HG02759 (cell line): ENCODE measurements around the gene IQGAP2.
"Not testable (repeated sequence)": the region's sequence is repeated elsewhere in the genome, so short reads cannot be mapped to it uniquely, and the experiment has no call there.

Experiments used
- ATAC-seq: cut with Tn5 transposase; IDR thresholded peaks from one replicate; pipeline ENCODE4 v1.9.1; 2021; ENCODE audit warnings: mild to moderate bottlenecking, moderate library complexity; ENCODE audit not compliant: unreplicated experiment

IQGAP2 gene, protein sequence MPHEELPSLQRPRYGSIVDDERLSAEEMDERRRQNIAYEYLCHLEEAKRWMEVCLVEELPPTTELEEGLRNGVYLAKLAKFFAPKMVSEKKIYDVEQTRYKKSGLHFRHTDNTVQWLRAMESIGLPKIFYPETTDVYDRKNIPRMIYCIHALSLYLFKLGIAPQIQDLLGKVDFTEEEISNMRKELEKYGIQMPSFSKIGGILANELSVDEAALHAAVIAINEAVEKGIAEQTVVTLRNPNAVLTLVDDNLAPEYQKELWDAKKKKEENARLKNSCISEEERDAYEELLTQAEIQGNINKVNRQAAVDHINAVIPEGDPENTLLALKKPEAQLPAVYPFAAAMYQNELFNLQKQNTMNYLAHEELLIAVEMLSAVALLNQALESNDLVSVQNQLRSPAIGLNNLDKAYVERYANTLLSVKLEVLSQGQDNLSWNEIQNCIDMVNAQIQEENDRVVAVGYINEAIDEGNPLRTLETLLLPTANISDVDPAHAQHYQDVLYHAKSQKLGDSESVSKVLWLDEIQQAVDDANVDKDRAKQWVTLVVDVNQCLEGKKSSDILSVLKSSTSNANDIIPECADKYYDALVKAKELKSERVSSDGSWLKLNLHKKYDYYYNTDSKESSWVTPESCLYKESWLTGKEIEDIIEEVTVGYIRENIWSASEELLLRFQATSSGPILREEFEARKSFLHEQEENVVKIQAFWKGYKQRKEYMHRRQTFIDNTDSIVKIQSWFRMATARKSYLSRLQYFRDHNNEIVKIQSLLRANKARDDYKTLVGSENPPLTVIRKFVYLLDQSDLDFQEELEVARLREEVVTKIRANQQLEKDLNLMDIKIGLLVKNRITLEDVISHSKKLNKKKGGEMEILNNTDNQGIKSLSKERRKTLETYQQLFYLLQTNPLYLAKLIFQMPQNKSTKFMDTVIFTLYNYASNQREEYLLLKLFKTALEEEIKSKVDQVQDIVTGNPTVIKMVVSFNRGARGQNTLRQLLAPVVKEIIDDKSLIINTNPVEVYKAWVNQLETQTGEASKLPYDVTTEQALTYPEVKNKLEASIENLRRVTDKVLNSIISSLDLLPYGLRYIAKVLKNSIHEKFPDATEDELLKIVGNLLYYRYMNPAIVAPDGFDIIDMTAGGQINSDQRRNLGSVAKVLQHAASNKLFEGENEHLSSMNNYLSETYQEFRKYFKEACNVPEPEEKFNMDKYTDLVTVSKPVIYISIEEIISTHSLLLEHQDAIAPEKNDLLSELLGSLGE (N-terminal part only)

DNA sequence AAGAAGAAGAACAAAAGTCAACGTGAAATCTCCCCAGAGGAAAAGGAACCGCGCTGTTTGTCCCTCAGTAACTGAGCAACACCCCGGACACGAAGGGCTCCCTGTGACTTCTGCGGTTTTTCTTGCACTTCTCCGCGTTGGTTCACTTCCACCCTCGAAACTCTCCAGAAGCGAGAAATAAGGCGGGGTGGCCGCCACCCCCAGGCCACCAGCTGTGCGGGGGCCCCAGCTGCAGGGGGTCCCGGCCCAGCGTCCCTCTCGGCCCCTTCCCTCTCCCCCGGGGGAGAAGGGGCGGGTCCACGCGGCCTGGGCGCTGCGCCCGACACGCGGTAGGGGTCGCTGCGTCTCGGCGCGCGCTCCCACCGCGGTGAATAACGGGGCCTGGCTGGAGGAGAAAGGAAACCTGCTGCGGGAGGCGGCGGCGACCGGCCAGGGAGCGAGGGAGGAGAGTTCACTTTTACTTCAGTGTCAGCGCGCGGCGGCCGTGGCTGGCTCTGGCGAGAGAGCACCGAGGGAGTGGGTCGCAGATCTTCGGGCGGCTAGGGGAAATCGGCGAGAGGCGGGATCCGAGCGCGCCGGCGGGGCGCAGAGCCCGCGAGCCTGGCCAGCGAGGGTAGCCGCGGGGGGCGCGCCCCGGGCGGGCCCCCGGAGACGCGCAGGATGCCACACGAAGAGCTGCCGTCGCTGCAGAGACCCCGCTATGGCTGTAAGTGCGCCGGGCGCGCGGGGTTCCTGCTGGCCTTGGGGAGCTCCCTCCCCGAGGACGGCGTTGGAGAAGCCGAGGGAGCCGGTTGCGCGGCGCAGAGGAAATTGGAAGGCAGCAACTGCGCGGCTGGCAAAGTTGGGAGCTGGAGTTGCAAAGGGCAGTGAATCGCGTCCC lies at the start of gene IQGAP2:
Gene IQGAP2, plus strand, starts transcription at position 400 of the 880 bp plus-strand sequence. Its CDS starts 261 bp downstream, at position 661.
- ATAC-seq: peak; percentile 68

DNA sequence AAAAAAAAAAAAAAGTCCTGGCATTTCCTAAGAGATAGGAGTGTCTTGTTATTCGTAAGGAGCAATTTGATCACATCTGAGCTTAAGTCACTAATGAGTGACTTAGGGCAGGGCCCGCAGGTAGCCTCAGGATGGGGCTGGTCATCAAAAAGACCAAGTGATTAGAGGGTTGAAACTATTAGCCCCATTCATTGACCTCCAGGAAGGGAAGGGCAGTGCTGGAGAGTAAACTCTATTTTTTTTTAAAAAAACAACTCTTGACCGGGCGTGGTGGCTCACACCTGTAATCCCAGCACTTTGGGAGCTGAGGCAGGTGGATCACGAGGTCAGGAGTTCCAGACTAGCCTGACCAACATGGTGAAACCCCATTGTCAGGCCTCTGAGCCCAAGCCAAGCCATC lies 46.2 kb upstream of the IQGAP2 start:
- ATAC-seq: no peak

DNA sequence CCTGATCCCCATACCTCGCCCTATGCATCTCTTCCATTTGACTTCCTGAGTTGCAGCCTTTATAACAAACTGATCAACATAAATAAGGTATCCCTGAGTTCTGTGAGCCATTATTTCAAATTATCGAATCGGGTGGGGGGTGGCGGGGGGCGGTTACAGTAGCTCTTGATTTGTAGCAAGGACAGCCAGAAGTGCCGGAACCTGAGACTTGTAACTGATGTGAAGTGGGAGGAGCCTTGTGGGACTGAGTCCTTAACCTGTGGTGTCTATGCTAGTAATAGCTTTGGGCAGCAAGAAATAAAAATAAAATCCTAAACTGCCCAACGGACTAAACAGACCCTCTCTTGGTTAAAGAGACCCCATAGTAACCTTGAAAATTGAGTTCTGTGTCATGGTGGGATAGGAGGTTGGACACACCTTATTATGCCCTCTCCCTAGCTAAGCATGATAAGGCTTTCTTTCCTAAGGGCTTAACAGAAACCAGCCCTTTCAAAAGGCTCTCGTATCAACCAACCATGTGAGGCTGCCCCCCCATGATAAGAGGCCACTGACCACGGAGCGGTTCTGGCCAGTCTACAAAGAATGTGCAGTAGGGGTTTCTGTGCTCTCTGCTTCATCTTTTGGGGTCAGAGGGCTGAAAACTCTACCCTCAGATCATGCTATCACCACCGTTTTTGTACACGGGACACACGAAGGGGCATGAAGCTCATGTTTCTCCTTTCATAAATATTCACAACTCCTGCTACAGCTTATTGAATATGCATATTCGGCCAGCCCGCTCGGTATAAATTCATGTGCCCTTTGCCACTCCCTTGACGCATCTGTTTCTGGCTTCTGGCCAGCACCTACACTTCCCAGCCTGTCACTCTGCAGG lies 39.5 kb upstream of the IQGAP2 start:
- ATAC-seq: no peak

GRCh38 chr5:76364226-76364589 lies 38.9 kb upstream of the IQGAP2 start:
- ATAC-seq: no peak

GRCh38 chr5:76365561-76365960 lies 37.5 kb upstream of the IQGAP2 start:
- ATAC-seq: no peak

GRCh38 chr5:76366596-76366995 lies 36.5 kb upstream of the IQGAP2 start:
- no peak for ATAC-seq

DNA sequence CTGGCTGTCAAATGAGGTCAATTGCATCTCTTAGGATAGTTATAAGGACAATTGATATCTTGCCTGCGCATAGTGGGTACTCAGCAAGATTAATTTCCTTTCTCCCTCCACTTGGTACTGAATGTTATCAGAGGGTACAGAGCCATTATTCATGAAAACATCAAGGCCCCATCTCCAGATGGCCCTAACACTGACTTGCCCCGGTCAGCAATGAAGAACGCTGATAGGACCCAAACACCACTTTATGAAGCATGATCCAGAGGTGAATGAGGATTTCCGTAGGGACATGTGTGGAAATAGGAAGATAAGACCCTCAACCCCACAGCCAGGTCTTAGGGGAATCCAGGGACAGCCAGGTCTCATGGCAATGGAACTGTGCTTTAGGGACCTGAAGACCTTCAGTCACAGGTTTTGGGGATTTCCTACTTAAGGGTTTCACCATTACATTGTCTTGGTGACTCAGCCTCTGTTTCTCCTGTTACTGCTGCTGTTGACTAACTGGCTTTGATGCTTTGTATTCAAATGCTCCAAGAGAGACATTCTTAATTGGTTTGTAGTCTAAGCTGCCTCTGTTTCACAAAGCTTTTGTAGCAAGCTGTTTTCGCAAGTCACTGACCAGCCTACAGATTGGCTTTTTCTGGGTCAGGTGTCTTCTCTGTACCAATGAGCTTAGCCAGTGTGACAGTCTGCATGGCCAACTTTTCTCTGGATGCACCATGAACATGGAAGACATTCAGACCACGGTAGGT lies 35.3 kb upstream of the IQGAP2 start:
- peak; percentile 75 for ATAC-seq

GRCh38 chr5:76368941-76369340 lies 34.1 kb upstream of the IQGAP2 start:
- no peak for ATAC-seq

DNA sequence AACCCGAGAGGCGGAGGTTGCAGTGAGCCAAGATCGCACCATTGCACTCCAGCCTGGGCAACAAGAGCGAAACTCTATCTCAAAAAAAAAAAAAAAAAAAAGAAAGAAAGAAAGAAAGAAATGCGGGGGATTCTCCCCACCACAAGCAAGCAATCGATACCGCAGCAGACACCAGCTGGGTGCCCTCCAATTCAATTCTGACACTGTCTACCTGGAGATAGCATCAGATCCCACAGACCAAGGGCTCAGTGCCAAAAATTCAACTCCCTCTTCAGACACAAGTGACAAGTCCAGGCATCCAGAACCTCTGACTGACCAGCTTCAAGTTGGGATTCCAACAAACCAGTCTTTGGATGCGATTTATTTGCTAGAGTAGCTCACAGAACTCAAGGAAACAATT lies 33.4 kb upstream of the IQGAP2 start:
- not testable (repeated sequence) for ATAC-seq

GRCh38 chr5:76371960-76372322 lies 31.1 kb upstream of the IQGAP2 start:
- ATAC-seq: no peak

GRCh38 chr5:76372323-76373054 lies 30.6 kb upstream of the IQGAP2 start:
- ATAC-seq: no peak

DNA sequence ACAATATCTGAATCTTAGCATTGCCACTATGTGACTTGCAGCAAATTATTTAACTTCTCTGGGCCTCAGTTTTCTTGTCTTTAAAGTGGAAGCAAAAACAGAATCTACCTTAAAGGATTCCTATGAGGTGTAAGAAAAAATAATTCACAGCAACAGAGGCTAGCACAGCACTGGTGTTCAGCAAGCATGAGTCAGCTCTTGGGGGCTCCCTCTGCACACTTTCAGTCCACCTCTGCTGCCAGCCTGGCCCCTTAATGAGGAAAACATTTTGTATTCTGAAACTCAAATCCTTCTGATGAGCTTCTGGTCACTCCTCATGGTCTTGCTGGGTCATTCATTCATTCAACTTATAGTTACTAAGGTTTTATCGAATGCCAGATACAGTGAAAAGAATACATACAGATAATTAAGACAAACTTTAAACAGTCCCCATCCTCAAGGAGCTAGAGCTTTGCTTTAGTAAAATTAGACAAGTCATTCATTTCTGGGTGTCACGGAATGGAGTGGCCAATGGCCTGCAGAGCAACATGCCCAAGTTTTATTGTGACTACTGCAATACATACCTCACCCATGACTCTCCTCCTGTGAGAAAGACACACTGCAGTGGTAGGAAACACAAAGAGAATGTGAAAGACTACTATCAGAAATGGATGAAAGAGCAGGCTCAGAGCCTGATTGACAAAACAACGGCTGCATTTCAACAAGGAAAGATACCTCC lies 26.8 kb upstream of the IQGAP2 start:
- no peak for ATAC-seq

DNA sequence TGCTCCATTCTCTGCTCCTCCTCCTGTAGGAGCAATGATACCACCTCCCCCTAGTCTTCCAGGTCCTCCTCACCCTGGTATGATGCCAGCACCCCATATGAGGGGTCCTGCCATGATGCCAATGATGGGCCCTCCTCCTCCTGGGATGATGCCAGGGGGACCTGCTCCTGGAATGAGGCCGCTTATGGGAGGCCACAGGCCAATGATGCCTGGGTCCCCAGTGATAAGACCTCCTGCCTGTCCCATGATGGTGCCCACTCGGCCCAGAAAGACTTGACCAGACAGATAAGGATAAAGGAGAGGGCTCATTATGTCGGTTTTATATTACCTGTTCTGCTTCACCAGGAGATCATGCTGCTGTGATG lies 26.2 kb upstream of the IQGAP2 start:
- no peak for ATAC-seq

DNA sequence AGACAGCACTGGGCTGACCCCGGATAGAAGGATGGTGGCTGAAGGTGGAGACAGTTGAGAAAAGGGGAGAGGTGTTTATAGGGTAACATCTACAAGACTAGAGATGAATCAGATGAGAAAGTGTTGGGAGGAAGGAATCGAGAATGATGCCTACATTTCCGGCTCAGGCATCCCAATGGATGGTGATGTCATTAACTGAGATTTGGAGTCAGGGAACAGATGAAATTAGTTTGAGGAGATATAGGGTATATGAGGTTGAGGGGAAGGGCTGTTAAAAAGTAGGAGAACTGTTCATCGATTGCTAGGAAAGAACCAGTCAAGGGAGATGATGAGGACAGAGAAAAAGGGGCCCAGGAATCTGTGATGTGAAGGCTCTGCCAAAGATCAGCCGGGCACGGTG lies 24.7 kb upstream of the IQGAP2 start:
- no peak for ATAC-seq

GRCh38 chr5:76379316-76379715 lies 23.8 kb upstream of the IQGAP2 start:
- no peak for ATAC-seq

- no peak for ATAC-seq
Measured at GRCh38 chr5:76379855-76380254, 23.2 kb upstream of the IQGAP2 start.

GRCh38 chr5:76380346-76381066 lies 22.6 kb upstream of the IQGAP2 start:
- ATAC-seq: no peak
